K562 (cell line): ENCODE results near the gene PLEKHG4B.

Experiments used
- CBX1 ChIP-seq: sonication (generic); IDR thresholded peaks from 2 replicates; pipeline ENCODE4 v1.6.1; 2016; ENCODE audit warnings: antibody characterized with exemption, low read depth, mild to moderate bottlenecking
- HES1 ChIP-seq: fragments of 450-650 bp; IDR thresholded peaks from 2 replicates; pipeline ENCODE4 v1.6.1; 2016; ENCODE audit warnings: low read depth, mild to moderate bottlenecking, moderate library complexity
- HNRNPUL1 ChIP-seq: fragments of 200-400 bp; formaldehyde crosslinking; IDR thresholded peaks from 2 replicates; pipeline ENCODE4 v1.6.1; 2017; ENCODE audit warnings: low read length
- MEIS2 ChIP-seq: fragments of 450-650 bp; IDR thresholded peaks from 2 replicates; pipeline ENCODE4 v1.6.1; 2014; ENCODE audit warnings: mild to moderate bottlenecking; ENCODE audit not compliant: partially characterized antibody
- NELFE ChIP-seq: IDR thresholded peaks from 2 replicates; pipeline ENCODE4 v1.6.1; 2011; ENCODE audit warnings: mild to moderate bottlenecking; ENCODE audit not compliant: insufficient read depth, insufficient read length
- SMAD4 ChIP-seq: fragments of 250-450 bp; sonication (Bioruptor Pico); conservative IDR thresholded peaks from 2 replicates; pipeline ENCODE4 v1.8.0; 2021; ENCODE audit warnings: inconsistent platforms, mild to moderate bottlenecking, moderate library complexity
- SMARCC2 ChIP-seq: fragments of 450-650 bp; IDR thresholded peaks from 2 replicates; pipeline ENCODE4 v1.6.1; 2017; ENCODE audit warnings: antibody characterized with exemption, moderate library complexity, mild to moderate bottlenecking, low read depth
- ZBTB1 ChIP-seq: sonication (generic); formaldehyde crosslinking; IDR thresholded peaks from 2 replicates; pipeline ENCODE4 v1.8.1; 2023; ENCODE audit warnings: missing genetic modification reagents, low read depth, mild to moderate bottlenecking, borderline replicate concordance
- ZKSCAN8 ChIP-seq: fragments of 200-800 bp; sonication (Bioruptor generic); IDR thresholded peaks from 2 replicates; pipeline ENCODE4 v1.6.1; 2016; ENCODE audit warnings: missing genetic modification characterization, missing compliant biosample characterization
- ZNF274 ChIP-seq: IDR thresholded peaks from 2 replicates; pipeline ENCODE4 v1.6.1; 2011; ENCODE audit warnings: low read depth, mild to moderate bottlenecking, low read length, moderate library complexity, borderline replicate concordance
- ZNF785 ChIP-seq: fragments of 250-450 bp; sonication (Bioruptor Pico); IDR thresholded peaks from 2 replicates; pipeline ENCODE4 v1.4.0; 2020; ENCODE audit warnings: mild to moderate bottlenecking

DNA sequence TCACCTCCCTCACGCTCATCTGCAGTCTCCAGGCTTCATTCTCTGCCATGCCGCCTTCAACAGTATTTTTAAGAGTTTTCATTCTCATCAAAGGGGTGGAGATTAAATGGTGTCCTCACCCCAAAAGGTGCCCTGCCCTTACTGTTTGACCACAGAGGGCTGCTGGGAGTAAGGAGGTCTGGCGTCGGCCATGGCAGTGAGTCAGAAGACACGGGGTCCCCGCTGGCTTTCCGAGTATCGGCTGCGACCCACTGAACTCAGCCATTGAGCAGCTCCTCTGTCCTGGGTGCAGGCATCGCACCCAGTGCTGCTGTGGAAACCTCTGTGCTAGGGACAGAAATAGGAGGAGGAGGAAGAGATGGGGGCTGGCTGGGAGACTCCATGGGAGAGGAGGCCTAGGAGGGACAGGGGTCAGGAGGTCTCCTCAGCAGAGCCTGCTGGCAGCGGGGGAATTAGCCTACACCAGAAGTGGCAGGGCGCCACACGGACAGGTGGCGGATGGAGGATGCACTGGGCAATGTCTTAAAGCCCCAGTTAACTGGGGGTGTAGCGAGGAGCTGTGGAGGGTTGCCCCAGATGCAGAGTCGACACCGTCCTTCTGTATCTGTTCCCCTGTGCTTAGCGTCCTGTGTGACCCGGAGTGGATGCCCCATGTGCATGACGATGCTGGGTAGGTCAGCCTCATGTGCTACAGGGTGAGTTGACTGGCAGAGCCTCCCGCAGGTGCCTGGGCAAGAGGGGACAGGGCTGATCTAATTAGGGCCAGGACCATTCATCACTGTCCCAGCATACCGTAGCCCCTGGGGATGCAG is 15.4 kb upstream of the PLEKHG4B start:
- TF ChIP-seq HNRNPUL1 (no peak), ZBTB1 (CRISPR knock-in tag) (no peak), HES1 (no peak), SMARCC2 (no peak), ZNF274 (no peak), MEIS2 (no peak), SMAD4 (CRISPR knock-in tag) (no peak), CBX1 (no peak), ZNF785 (CRISPR knock-in tag) (no peak), NELFE (no peak), ZKSCAN8 (no peak)
